Measurements from ENCODE around the gene RNU2-1.
"Not testable (repeated sequence)": the region's sequence is repeated elsewhere in the genome, so short reads cannot be mapped to it uniquely, and the experiment has no call there.

RNU2-1 gene

GRCh38 chr17:43233877-43234276, at the start of gene RNU2-1:
Gene RNU2-1, minus strand, starts transcription at chr17:43233977.
- not testable (repeated sequence) for DNase-seq

GRCh38 chr17:43272914-43273313, 39.1 kb upstream of the RNU2-1 start:
- DNase-seq: not testable (repeated sequence)

- DNase-seq: not testable (repeated sequence)
These were observed 38.7 kb upstream of the RNU2-1 start for GRCh38 chr17:43272483-43272882.

GRCh38 chr17:43270552-43271504, 37.1 kb upstream of the RNU2-1 start:
- not testable (repeated sequence) for DNase-seq

- not testable (repeated sequence) for DNase-seq
These were observed 12.7 kb upstream of the RNU2-1 start for GRCh38 chr17:43246456-43246855.

- not testable (repeated sequence) for DNase-seq
These were observed 7.0 kb upstream of the RNU2-1 start for GRCh38 chr17:43240596-43241352.

GRCh38 chr17:43239597-43239996, 5.8 kb upstream of the RNU2-1 start:
- DNase-seq: not testable (repeated sequence)

GRCh38 chr17:43233263-43233662, 514 bp downstream of the RNU2-1 start:
- not testable (repeated sequence) for DNase-seq

GRCh38 chr17:43232021-43232699, 1.6 kb downstream of the RNU2-1 start:
- DNase-seq: not testable (repeated sequence)

- not testable (repeated sequence) for DNase-seq
These were observed 2.4 kb downstream of the RNU2-1 start for GRCh38 chr17:43231205-43232020.

- not testable (repeated sequence) for DNase-seq
These were observed 5.6 kb downstream of the RNU2-1 start, which contains the start of gene CCDC200 for GRCh38 chr17:43228020-43228782. Gene CCDC200, minus strand, starts transcription at chr17:43228623. Its CDS starts 69 bp downstream, at chr17:43228554.

GRCh38 chr17:43226393-43226792, 7.4 kb downstream of the RNU2-1 start:
- DNase-seq: no peak

GRCh38 chr17:43224146-43224705, 9.6 kb downstream of the RNU2-1 start:
- no peak for DNase-seq

GRCh38 chr17:43220511-43221125, 13.2 kb downstream of the RNU2-1 start:
- no peak for DNase-seq

GRCh38 chr17:43219746-43220380, 13.9 kb downstream of the RNU2-1 start:
- no peak for DNase-seq

- no peak for DNase-seq
These were observed 14.8 kb downstream of the RNU2-1 start for GRCh38 chr17:43219001-43219400.

GRCh38 chr17:43217614-43218087, 16.1 kb downstream of the RNU2-1 start:
- no peak for DNase-seq

All from amygdala (tissue), 56 donors.